GM19193 (cell line): ENCODE measurements around the gene ZNF394.
A peak's percentile ranks its signal among the peaks of the same experiment; 100 is the strongest.

Experiments used
- POLR2A ChIP-seq: IDR thresholded peaks from 4 replicates; pipeline ENCODE4 v1.6.1; 2011; ENCODE audit not compliant: insufficient read depth, insufficient read length; ENCODE audit errors: extremely low read depth

The ZNF394 gene

DNA sequence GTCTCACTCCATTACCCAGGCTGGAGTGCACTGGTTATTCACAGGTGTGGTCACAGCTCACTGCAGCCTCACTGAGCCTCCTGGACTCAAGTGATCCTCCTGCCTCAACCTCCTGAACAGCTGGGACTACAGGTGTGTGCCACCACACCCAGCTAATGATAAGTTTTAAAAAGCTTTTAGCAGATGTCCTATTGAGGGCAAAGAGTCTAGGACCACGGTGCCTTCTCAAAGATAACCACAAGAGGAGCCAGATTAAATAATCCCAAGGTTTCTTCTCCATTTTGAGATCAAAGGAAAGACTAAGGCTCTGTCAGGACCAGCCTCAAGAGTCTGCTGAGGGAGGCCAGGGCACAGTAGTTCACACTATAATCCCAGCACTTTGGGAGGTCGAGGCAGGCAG, 38.9 kb downstream of the ZNF394 start:
- TF ChIP-seq POLR2A, result no peak

DNA sequence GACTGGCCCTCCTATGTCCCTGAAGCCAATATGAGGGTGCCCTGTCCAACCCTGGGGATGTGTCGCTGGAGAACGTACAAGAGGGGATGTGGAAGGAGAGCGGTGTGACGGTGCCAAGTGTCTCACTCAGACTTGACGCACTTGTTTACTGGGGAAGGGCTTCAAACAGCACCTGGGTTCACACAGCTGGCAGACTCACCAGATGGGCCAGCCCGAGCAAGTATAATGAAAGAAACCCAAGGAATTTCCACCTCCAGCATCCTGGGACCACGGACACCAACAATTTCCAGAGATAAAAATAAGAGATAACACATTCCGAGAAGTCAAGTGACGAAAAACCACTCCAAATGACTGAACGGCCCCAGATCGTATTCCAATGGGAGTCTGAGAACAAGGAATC, 39.4 kb downstream of the ZNF394 start:
- TF ChIP-seq POLR2A, result no peak

DNA sequence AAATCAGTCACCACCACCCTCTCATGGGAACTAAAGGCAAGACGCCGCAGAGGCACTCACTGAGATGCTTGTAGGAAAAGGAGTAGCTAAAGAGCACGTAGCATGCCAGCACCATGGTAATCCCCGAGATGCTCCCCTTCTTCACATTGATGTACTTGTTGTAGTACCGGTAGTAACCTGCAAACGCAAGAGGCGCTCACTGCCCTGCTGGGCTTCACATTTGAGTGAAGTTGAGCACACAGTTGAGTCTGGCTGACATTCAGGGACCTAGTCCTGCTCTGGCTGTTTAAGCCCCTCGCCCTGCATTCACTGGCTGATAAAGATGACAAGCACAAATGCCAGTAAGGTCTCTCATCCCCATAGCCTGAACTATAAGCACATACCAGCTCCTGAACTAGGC, 41.0 kb downstream of the ZNF394 start:
- TF ChIP-seq POLR2A, result no peak

DNA sequence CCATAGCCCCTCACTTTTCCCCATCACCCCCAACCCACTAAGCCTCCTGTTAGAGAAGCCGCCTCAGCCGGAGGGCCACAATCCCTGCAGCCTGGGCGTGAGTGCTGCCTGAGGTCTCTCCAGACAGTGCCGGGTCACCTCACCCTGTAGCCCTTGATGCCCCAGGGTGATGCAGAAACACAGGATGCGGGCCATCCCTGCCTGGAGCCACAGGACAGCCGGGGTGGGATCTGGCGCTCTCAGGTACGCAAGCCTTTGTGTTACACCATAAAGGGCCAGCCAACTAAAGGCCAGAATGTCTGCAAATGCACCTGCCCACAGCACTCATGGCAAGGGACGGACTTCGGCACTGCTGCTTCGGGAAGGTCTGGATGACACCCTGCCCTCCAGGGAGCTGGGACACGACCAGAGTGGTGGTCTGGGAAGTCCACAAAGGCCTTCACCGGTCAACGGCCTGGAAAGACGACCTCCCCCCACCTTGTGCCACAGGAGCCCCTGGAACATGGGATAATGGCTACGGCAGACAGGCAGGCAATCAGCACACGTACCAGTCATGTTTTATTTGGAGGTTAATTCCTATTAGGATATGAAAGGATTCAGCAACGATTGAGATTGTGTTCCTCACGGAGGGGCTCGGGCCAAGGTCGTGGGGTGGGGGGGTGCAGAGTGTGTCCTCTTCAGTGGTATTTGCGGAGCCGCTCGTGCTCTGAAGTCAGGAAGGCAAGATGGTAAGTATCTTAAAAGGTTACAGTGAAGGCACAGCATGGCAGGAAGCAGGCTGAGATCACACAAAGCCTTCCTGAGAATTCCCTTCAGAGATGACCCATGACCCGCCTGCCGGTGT, 42.2 kb downstream of the ZNF394 start:
- no peak for TF ChIP-seq POLR2A

DNA sequence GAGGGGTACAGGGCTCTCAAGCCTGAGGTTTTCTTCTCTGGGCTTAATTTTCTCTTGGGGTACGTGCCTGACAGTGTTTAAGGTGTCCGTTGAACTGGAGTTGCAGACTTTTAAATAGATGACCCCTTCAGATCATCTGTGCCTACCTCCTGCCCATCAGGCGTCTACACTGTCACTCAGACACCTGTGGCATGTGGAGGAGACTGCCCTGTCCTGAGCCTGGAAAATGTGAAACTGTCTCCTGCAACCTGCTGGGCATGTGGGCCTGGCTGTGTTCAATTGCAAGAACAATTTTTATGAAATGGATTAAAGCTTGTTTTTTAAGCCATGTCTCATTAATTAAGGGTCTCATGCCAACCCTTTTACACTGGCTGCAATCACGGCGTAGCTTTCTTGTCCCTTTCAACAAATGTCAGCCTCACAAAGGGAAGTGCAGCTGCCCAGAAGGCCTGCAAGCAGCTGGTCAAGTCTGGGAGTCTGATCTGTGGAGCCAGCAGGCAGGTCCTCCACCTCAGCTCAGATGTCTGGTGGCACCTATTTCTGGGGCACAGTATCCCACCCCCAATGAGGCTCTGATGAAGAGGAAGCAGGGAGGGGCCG, 42.9 kb downstream of the ZNF394 start:
- TF ChIP-seq POLR2A, result no peak

DNA sequence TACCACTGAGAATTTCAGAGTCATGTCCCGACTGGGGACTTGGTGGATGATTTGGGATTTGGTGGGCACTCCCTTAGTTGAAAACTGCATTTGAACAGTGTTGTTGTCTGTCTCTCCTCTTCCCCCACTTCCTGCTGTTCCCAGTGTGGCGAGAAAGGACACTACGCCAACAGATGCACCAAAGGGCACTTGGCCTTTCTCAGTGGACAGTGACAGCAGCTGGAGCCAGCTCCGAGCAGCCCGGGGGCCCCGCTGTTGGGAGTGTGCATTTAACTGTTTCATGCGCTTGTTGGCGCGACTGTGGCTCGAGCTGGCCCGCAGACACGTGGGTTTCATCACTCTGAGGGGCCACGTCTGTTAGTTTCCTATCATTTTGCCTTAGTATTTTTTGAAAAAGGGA, 43.8 kb downstream of the ZNF394 start:
- TF ChIP-seq POLR2A, result peak; percentile 9

DNA sequence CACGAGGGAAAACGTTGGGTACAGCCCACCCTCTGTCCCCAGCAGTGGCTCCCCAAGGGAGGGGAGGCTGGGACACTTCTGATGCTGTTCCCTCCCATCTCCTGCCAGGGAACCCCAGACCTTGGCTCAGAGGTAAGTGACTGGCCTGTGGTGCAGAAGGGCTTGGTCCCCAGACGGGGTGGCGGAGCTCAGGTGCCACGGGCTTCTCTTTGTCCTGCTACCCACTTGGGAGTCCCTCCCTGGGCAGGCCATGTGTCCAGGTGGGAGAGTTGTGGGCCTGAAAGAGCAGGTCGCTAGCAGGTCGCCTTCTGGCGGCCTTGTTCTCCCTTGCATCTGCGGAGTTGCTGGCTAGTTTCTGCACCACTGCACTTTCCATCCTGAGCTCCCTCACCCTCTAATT, 44.2 kb downstream of the ZNF394 start:
- TF ChIP-seq POLR2A, result no peak

DNA sequence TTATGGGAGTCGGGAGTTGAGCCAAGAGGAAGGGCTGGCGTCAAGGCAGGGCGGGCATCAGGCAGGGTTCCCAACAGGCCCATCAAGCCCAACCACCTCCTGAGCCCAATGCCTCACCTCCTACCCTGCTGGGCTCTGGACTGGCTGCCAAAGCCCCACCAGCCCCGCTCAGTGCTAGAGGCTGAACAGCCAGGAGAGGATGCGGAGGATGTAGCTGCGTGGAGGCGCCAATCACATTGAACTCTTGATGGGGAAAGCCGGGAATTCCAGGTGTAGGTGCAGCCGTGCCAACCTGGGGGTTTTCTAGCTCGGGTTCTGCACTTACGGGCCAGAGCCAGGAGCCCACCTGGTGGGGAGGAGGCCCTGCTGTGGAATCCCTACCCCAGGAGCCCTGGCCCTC, 47.0 kb downstream of the ZNF394 start:
- TF ChIP-seq POLR2A, result no peak

DNA sequence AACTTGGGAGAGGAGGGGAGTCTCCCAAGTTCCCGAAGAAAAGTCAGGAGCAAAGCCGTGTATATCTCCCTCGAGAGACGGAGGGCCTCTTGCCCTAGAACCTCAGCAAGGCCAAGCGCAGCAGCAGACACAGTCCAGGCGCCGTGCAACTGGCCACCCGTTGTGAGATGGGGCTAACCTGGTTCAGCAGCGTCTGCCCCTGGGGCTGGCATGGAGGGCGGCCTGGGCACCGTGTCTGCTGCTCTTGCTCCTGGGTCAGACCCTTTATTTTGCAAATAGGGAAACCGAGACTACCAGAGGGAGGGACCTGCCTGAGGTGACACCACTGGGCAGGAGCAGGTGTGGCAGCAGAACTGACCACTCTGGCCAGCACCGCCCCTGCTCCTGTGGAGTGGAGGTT, 47.5 kb downstream of the ZNF394 start:
- no peak for TF ChIP-seq POLR2A

DNA sequence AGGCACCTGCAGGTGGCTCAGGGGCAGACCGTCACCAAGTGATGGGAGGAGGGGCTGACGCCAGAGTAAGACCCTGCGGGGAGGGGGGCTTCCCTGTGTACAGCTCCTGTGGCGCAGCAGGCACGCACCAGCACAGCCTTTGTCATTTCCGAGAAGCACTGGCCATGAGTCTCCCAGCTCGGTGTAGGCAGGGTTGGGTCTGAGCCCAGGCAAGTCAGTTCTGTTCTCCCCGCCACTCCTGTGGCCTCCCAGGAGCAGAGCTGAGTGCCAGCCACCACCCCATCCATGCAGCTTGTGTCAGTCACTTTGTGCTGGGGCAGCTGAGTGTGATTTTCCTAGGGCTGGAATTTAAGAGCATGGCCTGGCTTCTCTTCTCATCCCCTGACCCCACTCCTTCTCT, 48.1 kb downstream of the ZNF394 start:
- TF ChIP-seq POLR2A, result no peak

DNA sequence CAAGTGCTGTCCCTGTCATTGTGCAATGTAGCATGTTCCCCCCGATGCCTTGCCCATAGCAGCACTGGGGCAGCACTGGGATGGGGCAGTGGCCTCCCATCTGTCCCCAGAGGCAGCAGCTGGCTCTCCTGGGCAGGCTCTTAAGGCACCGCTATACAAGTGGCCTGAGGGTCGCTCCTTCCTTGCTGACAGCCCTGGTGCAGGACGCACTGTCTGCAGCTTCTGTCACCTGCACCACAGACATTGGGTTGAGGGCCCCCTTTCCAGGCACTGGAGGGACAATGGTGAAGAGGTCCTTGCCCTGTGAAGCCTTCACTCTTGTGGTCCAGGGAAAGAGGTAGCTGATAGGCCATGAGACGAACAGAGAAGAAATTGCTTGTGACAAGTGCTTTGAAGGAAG, 50.8 kb downstream of the ZNF394 start:
- TF ChIP-seq POLR2A, result no peak

DNA sequence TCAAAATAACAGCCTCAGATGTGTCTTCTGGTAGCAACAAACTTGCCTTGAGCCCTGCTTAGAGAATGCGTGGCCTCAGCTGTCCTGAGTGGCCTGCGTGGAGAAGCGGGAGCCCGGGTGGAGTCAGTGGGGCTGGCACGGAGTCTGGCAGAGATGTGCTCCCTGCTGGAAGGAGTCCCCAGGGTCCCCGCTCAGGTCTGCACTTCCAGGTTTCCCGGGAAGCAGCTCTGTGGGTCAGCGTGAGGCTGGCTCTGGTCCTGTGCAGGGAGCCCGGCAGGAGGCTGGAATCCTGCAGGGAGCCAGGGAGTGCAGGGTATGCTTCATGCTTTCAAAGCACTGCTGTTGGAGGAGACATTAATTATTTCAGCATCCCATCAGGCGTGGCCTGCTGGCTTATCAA, 51.2 kb downstream of the ZNF394 start:
- no peak for TF ChIP-seq POLR2A

DNA sequence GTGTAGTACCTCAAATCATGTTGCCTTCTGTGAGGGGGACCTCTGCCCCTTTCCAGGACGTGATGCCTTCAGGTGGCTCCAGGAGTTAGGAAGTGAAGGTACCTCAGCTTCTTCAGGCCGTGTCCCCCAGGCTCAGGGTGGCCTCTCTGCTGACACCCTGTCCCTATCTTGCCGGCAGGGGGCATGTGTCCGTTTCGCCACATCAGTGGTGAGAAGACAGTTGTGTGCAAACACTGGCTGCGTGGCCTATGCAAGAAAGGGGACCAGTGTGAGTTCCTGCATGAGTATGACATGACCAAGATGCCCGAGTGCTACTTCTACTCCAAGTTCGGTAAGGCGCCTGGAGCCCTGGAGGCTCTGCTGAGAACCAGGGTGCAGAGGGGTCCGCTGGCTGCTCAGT, 52.1 kb downstream of the ZNF394 start:
- TF ChIP-seq POLR2A, result no peak

DNA sequence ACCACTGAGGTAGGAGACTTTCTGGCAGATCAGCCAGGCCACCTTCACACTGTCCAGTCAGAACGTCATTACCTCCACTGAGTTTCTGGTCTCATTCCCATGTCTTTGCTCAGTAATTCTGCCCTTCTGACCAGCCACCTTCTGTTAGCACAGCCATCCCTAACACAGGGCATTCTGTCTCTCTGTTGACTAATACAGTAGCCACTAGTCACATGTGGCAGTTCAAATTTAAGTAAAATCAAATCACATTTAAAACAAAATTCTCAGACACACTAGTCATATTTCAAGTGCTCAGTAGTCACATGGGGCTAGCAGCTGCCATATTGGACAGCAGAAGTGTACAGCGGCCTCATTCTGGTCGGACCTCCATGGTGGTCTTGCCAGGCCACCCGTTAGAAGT, 54.0 kb downstream of the ZNF394 start:
- no peak for TF ChIP-seq POLR2A
